DMS53 (cell line): ENCODE measurements around the gene SPATS2L.
"Not testable (repeated sequence)": the region's sequence is repeated elsewhere in the genome, so short reads cannot be mapped to it uniquely, and the experiment has no call there.

Experiments
- DNase-seq: peaks from one replicate; lab custom pipeline; 2025; lab: John Stamatoyannopoulos, UW

The SPATS2L gene

GRCh38 chr2:200320991-200321390, 14.5 kb downstream of the SPATS2L start:
- DNase-seq = no peak

DNA sequence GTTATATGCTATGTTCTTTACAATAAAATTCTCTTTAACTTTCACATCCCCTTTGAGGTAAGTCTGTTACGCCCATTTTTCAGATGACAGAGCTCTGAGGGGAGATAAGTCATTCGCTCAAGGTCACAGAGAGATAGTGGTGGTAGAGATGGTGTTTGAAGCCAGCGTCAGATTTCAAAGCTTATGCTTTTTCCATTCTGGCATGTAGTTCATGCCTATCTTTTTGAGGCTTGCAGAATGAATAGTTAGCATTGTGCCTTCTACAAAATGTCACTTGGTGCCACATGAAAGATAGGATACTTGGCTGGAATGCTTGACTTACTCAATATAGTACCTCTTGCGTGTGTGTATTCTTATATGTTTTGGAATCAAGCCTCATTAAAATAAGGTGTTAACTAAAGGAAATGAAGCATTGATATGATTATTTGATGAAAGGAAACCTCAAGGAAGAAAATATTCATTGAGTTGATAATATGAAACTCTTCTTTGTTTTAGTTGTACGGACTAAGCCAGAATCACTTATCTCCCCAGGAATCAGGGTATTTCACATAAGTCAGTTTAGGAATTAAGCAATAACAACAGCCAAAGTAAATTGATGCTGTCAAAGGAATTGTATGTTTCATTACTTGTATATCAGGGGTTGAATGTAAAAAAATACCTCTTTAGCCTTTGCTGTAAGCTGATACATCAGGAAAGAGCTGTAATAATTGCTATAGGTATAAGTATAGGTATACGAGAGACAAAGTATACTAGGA, 15.5 kb downstream of the SPATS2L start:
- DNase-seq = no peak

DNA sequence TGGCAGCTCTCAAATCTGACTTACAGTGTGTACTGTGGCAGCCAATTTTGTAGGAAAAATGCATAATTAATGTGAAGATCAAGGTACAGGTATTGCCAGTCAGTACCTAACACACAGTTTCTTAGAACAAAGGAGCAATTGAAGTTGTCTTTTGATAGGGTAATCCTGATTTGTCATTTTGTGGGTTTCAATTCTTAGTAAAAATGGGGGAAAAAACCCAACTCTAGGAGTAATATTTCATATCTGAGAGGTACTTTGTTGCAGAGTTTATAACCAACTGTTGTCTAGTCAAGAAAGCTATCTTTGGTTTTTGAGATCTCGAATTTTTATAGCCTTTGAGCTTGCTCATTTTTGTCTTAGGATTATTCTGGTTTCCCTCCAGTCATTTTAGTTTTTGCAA, 16.1 kb downstream of the SPATS2L start:
- no peak for DNase-seq

DNA sequence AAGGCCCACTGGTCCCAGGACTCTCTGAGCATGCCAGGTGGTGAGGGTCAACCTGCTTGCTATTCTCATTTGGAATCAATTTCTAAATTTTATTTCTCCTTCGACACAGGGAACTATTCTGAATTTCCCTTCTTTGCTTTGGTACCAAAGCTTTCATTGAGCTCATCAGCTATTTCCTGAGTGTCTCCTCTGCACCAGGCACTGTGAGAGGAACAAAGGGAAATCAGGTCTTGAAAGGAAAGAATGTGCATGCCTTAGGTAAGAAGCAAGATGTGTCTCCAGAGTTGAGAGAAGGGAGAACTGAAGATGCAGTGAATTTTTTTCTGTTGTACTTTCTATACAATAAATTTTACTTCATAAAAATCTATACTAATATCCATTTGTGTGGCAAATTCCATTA, 17.9 kb downstream of the SPATS2L start:
- no peak for DNase-seq

GRCh38 chr2:200329384-200329783, 22.9 kb downstream of the SPATS2L start:
- no peak for DNase-seq

DNA sequence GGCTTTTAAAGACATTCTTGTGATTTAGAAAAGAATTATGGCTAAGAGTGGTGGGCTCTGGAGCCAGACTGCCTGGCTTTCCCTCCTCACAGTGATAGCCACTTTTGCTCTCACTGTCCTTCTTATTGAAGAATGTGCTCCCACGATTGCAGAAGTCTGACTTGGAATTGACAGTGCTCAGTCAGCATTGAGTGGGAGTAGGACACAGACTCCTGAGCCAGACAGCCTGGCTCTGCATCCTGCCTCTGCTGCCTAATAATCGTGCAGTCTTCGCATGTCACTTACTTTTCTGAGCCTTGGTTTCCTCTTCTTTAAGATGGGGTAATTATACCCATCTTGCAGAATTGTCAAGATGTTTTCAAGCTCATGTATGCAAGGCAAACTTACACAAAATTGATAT, 23.3 kb downstream of the SPATS2L start:
- no peak for DNase-seq

DNA sequence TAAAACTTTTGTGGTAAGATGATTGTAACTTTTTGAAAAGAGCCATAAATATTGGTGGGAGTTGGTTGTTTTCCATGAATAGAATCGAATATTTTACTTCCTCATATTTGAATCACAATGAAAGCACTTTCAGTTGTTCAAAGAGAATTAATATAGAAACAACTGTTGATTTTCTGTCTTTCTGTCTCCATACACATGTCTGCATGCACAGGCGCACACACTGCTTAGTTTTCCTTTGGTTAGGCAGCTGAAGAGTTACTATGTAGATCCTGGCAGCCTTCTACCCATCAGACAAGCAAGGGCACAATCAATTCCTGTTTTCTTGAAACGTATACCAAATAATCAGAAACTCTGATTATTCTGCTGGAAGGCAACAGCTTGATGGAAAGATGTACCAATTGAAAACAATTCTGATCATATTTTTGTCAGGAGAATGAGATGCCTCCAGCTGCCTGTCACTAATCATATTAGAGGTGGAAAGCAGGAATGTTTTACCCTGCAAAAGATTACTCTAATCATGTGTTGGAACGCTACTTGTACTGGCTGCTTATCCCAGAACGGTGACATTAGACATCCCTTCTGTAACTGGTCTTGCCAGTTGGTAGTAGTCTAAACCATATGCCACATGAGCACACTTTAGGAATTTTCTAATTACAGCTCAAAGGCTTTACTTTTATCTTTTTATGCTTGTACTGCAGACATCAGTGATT, 24.0 kb downstream of the SPATS2L start:
- no peak for DNase-seq

- no peak for DNase-seq
Observed at GRCh38 chr2:200331061-200331400, 24.5 kb downstream of the SPATS2L start.

- DNase-seq = no peak
Observed at GRCh38 chr2:200335657-200336056, 29.2 kb downstream of the SPATS2L start.

DNA sequence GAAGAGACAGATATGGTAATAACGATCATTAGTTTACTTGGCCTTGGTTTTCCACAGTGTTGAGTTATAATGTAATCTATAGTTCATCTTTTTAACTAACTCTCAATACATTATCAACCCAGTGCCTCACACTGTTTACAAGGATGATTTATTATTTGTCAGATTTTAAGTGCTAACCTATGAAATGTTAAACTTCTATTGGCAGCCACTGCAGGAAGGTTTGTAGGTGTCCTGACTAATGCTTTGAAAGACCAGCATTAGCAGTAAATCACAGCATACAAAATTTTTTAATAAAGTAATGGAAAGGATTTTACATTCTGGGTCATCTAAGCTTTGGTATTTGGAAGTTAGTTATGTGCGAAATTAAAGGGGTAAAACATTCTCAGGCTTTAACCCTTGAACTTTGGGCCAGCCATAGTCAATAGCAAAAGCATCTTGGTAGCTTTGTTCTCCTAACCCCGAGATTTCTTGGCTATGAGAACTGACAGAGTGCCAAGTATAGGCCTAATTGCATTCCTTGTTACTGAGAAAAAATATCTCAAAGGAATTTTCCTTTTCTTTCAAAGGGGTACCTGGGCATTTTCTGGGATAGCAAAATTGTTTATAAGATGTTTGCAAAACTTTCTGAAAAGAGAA, 30.6 kb downstream of the SPATS2L start:
- DNase-seq = no peak

DNA sequence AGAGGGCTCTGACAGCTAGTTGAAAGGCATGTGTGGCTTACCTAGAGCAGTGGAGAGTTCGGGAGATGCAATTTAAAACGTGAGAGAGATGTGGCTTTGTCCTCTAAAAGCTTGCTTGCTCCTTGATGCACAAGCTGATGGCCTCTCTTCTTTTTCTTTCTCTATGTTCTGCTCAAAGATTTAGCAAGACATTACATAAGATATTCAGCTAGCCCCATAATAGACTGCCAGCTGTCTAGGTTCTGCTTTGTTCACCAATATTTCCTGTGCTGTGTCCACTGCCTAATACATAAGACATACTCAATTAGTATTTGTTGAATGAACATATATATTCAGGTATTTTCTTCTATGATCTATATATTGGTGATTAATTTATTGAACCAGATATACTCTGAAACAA, 31.1 kb downstream of the SPATS2L start:
- DNase-seq = no peak

- no peak for DNase-seq
Observed at GRCh38 chr2:200338692-200339091, 32.2 kb downstream of the SPATS2L start.

- DNase-seq = no peak
Observed at GRCh38 chr2:200340508-200341224, 34.2 kb downstream of the SPATS2L start.

DNA sequence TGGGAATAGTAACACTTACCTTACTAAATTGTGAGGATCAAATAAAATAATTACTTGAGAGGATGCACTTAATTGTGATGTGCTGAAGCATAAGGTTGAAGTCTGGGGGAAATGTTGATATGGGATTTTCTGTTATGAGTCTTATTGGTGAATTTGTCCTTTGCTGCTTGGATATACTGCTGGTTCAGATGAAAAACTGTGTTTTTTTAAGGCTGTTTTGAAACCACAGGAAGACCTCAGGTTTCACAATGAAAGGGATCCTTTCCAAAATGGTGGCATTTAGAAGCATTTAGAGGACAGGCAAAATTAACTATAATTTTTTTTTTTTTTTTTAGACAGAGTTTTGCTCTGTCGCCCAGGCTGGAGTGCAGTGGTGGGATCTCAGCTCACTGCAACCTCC, 34.9 kb downstream of the SPATS2L start:
- DNase-seq = no peak

DNA sequence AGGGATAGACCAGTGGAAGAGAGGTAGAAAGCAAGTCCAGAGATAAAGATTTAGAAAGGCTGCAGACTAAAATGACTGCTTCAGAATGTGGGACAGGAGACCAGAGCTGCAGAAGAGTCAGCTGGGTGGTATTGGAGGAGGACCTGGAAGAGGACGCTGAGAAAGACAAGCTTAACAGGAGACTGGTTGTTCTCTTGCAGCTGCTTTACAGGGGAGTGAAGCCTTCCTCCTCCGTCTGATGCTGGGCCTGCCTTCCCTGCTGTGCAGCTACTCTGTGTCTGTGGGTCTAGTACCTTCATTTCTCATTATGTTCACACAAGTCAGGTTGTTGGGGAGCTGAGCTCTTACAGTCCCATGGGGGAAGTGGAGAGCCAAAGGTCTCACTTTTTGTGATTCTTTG, 35.7 kb downstream of the SPATS2L start:
- no peak for DNase-seq

GRCh38 chr2:200342654-200343053, 36.2 kb downstream of the SPATS2L start:
- no peak for DNase-seq

GRCh38 chr2:200344202-200344601, 37.7 kb downstream of the SPATS2L start:
- DNase-seq = not testable (repeated sequence)

DNA sequence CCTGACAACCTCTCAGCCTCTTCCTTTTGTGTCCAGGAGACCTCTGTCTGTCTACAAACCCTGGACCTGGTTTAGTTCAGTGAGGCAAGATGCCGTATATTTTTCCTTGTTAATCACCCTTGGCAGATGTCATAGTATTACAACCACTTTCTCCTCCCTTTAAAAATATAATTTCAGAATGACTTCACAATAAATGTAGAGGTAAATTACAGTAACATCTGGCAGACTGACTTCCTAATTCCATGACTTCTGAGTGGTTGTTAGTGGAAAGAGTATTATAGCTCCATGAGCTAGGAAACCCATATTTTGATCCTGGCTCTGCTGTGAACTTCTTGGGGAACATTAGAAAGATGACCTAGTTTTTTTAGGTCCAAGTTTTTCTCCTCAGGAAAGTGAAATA, 39.5 kb downstream of the SPATS2L start:
- no peak for DNase-seq

GRCh38 chr2:200347301-200347700, 40.8 kb downstream of the SPATS2L start:
- no peak for DNase-seq

DNA sequence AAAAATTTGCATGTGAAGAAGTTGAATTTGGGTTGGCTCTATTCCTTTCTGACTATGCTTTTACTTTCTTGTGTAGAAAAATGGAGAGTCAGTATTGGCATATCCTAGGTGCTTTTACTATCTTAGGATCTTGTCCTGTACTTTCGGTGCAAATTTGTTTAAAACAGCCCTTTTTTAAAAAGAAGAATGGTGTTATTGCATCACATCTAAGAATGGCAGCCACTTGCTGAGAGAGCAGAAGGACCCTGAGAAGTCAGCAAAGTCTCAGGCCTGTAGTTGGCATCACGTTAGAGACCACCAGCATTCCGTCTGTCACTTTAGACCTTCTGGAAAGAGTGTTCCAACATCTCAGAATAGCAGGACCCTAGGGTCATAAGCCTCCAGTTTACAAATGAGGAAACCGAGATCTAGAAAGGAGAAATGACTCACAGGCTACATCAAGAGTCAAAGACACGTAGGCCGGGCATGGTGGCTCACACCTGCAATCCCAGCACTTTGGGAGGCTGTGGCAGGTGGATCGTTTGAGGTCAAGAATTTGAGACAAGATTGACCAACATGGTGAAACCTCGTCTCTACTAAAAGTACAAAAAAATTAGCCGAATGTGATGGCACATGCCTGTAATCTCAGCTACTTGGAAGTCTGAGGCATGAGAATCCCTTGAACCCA, 42.5 kb downstream of the SPATS2L start:
- no peak for DNase-seq

DNA sequence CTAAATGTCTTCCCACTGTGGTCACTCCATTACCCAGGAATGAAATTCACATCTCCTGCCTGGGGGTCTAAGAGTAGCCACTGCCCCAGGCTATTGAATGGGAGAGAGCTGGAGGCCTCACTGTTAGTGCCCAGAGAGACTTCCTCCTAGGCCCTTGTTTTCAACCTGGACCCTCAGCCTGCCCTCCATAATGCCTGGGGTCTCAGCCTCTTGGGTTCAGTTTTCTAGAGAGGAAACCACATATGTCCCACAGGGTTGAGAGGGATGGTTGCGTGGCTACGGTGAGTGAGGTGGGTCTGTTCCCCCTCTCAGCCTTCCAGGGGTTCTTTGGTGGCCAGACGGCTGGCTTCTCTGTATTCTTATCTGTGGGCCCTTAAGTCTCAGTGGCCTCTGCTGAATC, 43.4 kb downstream of the SPATS2L start:
- no peak for DNase-seq

GRCh38 chr2:200350850-200351285, 44.4 kb downstream of the SPATS2L start:
- no peak for DNase-seq
